Occipital lobe (tissue), 2 donors: ENCODE data around the gene NEDD8. TPM values are rescaled to one million over a fixed set of nuclear protein-coding genes. Genes with fewer than 3 reads are reported as not detected.

Experiments used
- DNase-seq: peaks from one replicate; lab custom pipeline; 2025; lab: John Stamatoyannopoulos, UW
- total RNA-seq: library from RNA; depleted of rRNA; stranded (reverse); fragments of >200 nt; gene quantifications from one replicate; pipeline ENCODE4 v1.2.3, GENCODE V29; 2014

Gene NEDD8
- total RNA-seq, 1 donor from 2014 or later: 51.3 TPM

GRCh38 chr14:24197056-24197450, 35.1 kb downstream of the NEDD8 start:
- DNase-seq: no peak

- DNase-seq: no peak
These were observed 35.8 kb downstream of the NEDD8 start for GRCh38 chr14:24196071-24197055.

- DNase-seq: peak; percentile 76
These were observed 36.7 kb downstream of the NEDD8 start, which contains the start of gene TM9SF1 for GRCh38 chr14:24195186-24196070. TM9SF1 (minus strand) TSS chr14:24195441; CDS start chr14:24195019, 422 bp downstream.

DNA sequence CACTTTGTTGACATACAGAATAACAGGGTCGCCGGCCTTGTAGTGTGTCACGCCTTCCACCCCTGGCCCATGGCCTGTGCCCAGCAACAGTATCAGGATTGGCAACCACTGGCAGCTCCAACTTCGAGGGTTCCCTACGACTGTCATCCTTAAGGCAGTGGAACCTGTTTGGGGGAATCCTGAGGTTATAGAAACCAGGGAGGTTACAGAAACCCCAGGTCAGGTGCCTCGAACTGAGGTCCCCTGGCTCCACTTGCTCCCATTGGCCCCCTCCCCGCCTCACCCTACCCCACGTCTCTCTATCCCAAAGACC, 37.3 kb downstream of the NEDD8 start:
- no peak for DNase-seq

GRCh38 chr14:24194186-24194872, 37.8 kb downstream of the NEDD8 start:
- no peak for DNase-seq

DNA sequence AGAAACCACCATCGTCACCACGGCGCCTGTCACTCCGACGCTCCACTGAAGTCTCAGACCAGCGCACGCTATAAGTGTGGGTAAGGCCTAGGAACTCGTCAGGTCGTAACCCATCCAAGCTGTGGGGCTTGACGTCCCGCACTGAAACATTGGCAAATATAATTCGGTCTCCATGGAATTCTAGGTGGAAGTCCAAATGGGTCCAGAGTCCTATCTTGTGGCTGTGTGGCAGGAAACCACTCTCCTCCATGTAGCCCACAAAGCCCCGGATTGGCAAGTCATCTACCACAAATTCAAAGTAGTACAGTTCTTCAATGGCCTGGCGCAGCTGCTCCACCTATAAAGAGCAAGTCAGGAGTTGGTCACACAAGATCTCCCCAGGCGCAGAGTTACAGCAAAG, 39.2 kb downstream of the NEDD8 start:
- no peak for DNase-seq

DNA sequence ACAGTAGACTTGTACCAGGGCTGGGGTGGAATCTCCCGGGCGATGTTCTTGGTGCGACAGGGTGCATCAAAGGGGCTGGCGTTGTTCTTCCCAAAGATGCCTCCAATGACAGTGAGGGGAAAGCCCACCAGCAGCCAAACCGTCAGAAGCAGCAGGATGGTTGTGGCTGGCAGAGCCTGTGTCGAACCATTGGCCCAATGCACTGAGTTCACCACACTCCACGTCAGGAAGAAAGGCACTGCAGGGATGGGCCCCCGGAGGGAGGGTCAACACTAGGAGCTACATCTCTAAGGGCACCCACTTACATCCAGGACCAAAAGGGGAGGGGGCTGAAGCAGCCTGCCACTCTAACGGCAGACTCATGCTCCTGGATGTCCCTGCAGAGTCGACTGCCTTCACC, 41.8 kb downstream of the NEDD8 start:
- DNase-seq: no peak

DNA sequence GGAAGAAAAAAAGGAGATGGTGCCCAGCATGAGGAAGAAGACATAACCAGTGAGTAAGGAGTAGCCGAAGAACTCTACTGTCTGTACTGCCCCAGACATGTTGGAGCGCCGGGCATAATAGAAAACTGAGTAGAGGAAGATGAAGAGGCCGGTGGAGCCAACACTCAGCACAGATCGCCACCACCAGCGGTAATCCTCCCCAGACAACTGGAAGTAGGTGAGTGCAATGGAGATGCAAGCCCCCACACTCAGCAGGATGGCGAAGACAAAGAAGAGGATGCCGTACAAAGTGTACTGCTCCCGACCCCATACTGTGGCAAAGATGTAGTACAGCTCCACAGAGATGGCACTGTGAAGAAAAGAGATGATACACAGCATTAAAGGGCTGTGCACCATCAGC, 42.7 kb downstream of the NEDD8 start:
- DNase-seq: no peak

DNA sequence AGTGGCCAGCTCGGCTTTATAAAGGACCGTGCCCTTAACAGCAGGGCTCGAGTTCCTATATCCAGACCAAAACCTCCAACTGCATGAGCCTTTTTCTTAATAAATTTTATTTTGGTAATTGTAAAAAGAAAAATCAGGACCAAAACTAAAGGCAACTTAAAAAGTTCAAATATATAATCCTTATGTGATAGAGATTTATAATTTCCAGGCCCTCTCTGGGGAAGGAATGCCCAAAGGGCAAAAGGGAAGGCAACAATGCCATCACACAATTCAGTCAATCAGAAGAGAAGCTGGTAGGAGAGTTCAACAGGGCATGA, 43.1 kb downstream of the NEDD8 start:
- DNase-seq: no peak

GRCh38 chr14:24188251-24189058, 43.7 kb downstream of the NEDD8 start, which contains the start of gene IPO4:
IPO4 (minus strand) TSS chr14:24188816; CDS start chr14:24188787, 29 bp downstream.
- peak; percentile 95 for DNase-seq

DNA sequence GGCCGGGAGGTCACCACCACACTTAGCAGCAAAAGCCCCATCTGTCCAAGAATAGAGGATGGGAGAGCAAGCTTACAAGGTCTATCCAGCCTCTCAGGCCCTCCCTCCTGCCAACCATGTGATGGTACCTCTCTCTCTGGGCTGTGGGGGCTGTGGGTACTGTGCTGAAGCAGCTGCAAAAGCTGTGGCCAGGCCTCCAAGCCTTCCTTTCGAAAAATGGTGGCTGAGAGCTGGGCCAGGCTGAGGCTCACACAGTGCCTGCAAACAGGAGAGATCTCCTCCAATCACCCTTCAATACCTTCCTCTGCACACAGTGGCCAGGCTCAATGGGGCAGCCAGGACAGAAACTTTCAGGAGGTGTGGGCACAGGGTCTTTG, 44.6 kb downstream of the NEDD8 start:
- no peak for DNase-seq

DNA sequence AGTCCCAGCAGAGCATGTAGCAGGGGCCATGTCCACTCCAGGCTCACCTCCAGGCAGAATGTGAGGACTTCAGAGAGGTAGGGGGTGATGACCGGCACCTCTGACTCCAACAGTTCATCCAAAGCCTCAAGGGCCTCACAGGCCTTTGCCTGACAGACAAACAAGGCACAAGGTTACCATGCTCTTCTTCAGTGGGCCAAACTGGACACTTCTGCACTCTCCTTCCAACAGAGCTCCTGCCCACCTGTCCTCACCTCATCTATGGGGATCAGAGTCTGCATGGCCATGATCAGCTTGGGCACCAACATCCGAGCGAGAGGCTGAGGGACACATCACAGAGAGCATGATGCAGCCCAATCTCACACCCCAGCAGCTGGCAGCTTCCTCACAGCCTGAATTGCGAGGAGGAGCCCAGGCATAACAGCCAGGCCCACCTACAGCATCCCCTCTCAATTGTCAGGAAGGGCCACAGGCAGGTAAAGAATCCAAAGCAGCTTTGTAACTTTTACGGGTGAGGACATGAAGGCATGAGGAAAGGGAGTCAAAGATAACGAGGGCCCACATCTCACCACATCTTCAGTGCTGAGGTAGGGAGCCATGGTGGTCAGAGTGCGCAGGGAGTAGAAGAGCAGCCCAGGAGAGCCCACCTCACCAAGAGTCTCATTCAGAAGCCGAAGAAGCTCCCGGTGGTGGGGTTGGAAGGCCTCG, 45.2 kb downstream of the NEDD8 start:
- DNase-seq: no peak

GRCh38 chr14:24185741-24186140, 46.4 kb downstream of the NEDD8 start:
- no peak for DNase-seq

- no peak for DNase-seq
These were observed 47.1 kb downstream of the NEDD8 start for GRCh38 chr14:24185026-24185425.

DNA sequence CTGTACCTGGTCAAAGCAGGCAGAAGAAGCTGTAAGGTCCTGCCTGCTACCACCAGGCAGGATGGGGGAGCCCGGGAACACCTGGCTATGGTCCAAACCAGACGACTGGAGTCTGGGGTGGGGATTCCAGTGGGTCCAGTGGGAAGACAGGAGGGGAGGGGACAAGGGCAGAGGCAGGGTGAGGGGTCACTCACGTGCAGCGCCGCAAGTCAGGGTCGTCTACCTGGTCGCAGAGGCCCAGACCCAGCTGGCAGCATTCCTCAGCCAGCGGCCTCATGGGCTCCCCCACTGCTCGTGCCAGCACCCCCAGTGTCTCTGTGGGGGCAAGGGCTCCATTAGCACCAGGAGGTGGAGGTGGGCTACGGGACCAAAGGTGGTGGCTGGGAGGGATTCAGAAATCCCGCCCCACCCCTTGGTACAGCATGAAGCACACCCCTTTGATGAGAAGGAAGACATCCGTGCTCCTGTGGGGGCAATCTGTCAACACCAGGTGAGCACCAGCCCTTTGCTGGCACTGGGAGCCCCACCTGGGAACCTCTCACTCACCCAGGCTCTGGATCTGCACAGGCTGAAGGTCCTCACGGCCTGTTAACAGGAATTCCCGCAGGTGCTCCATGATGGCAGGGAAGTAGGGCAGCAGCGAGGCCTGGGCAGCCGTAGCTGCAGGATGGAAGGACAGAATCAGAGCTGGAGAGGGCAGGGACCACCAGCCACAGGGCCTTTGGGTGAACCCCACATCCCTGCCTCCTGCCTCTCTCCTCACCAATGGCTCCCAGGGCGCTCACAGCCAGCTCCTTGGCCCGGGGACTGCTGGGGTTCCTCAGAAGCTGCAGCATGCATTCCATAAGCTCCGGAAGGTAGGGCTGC, 47.8 kb downstream of the NEDD8 start:
- no peak for DNase-seq

DNA sequence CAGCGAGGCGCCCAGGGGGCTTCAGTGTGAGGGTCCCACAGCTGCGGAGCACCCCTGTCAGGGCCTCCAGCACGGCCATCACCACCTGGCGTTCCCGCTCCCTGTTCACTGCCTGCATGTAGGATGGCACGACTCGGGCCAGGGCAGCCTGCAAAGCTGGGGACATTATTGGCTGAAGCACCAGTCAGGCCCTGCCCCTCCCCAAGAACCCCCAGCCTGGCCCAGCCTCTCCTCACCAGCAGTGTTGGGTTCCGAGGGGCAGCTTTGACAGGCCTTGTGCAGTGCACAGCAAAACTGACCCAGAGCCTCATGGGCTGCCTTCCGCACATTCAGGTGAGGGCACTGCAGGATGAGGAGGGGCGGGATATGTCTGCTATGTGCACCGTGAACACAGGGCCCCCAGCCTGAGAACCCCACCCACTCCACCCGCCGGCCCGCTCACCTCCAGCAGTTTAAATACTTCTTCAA, 49.1 kb downstream of the NEDD8 start:
- DNase-seq: no peak

GRCh38 chr14:24182110-24182882, 49.9 kb downstream of the NEDD8 start:
- no peak for DNase-seq

DNA sequence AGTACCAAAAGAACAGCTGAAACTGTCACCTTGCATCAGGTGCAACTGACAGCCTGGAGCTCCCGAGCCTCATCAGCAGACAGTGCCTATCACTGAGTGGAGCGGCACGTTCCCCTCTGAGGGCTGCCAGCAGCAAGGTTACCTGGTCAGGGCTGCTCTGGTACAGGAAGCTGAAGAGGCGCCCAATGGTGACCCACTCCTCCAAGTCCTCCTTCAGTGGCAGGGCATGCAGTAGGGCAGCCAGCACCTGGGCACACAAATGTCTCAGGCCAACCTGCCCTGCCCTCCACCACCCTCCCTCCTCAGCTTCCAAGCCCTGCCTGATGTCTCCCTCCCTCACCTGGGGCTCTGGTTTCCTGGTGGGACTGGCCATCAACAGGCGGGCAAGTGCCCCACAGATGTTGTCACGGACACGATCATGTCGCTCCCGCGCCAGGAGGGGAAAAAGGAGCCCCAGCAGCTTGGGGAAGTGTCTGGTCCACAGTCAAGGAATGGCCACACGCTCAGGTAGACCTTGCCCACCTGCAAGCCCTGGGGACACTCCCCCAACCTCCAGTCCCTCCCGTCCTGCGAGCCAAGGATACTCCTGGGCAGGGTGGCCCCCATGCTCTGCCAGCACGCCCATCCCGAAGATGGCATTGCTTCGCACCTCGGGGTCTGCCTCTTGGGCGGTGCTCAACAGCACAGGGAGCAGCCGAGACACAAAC, 50.6 kb downstream of the NEDD8 start:
- DNase-seq: no peak
